WTC11 (cell line): ENCODE data around the gene RUNX1.

Experiments used
- CREB1 ChIP-seq: sonication (generic); formaldehyde crosslinking; IDR thresholded peaks from 2 replicates; pipeline ENCODE4 v1.8.0; 2023; ENCODE audit warnings: mild to moderate bottlenecking, missing genetic modification reagents
- CTCF ChIP-seq: fragments of 200-600 bp; IDR thresholded peaks from 2 replicates; pipeline ENCODE4 v1.8.0; 2022; ENCODE audit warnings: antibody characterized with exemption
- ESRRA ChIP-seq: sonication (generic); formaldehyde crosslinking; IDR thresholded peaks from 2 replicates; pipeline ENCODE4 v1.8.1; 2022; ENCODE audit warnings: mild to moderate bottlenecking, missing genetic modification reagents, borderline replicate concordance
- MAX ChIP-seq: sonication (generic); formaldehyde crosslinking; IDR thresholded peaks from 2 replicates; pipeline ENCODE4 v1.8.0; 2022; ENCODE audit warnings: mild to moderate bottlenecking, missing genetic modification reagents
- PRDM15 ChIP-seq: sonication (generic); formaldehyde crosslinking; IDR thresholded peaks from 2 replicates; pipeline ENCODE4 v1.8.0; 2022; ENCODE audit warnings: missing genetic modification reagents
- RELA ChIP-seq: sonication (generic); formaldehyde crosslinking; IDR thresholded peaks from 2 replicates; pipeline ENCODE4 v1.8.1; 2022; ENCODE audit warnings: missing genetic modification reagents, mild to moderate bottlenecking, borderline replicate concordance
- SP1 ChIP-seq: sonication (generic); formaldehyde crosslinking; conservative IDR thresholded peaks from 2 replicates; pipeline ENCODE4 v1.8.1; 2022; ENCODE audit warnings: missing genetic modification reagents
- TP53 ChIP-seq: sonication (generic); formaldehyde crosslinking; IDR thresholded peaks from 2 replicates; pipeline ENCODE4 v1.8.1; 2023; ENCODE audit warnings: mild to moderate bottlenecking, missing genetic modification reagents
- USF2 ChIP-seq: sonication (generic); formaldehyde crosslinking; IDR thresholded peaks from 2 replicates; pipeline ENCODE4 v1.8.1; 2023; ENCODE audit warnings: mild to moderate bottlenecking, missing genetic modification reagents, moderate library complexity
- ZNF219 ChIP-seq: sonication (generic); formaldehyde crosslinking; IDR thresholded peaks from 2 replicates; pipeline ENCODE4 v1.8.0; 2023; ENCODE audit warnings: missing genetic modification reagents, mild to moderate bottlenecking, borderline replicate concordance
- TF ChIP-seq, protein P1 (sequence below): sonication (generic); formaldehyde crosslinking; IDR thresholded peaks from 2 replicates; pipeline ENCODE4 v1.8.1; 2022; ENCODE audit warnings: low read depth, missing genetic modification reagents, borderline replicate concordance
- TF ChIP-seq, protein P2 (sequence below): sonication (generic); formaldehyde crosslinking; IDR thresholded peaks from 2 replicates; pipeline ENCODE4 v1.8.0; 2022; ENCODE audit warnings: mild to moderate bottlenecking, missing genetic modification reagents
- TF ChIP-seq, protein P3 (sequence below): sonication (generic); formaldehyde crosslinking; IDR thresholded peaks from 2 replicates; pipeline ENCODE4 v1.8.0; 2023; ENCODE audit warnings: missing genetic modification reagents, mild to moderate bottlenecking, borderline replicate concordance
- TF ChIP-seq, protein P4 (sequence below): sonication (generic); formaldehyde crosslinking; IDR thresholded peaks from 2 replicates; pipeline ENCODE4 v1.8.1; 2023; ENCODE audit warnings: mild to moderate bottlenecking, missing genetic modification reagents

GRCh38 chr21:35005077-35005476, 44.0 kb downstream of the RUNX1 start:
- no peak for TF ChIP-seq ZNF219 (CRISPR knock-in tag)
- no peak for TF ChIP-seq PRDM15 (CRISPR knock-in tag)
- TF ChIP-seq ESRRA (CRISPR knock-in tag), result no peak
- TF ChIP-seq, protein P1, sequence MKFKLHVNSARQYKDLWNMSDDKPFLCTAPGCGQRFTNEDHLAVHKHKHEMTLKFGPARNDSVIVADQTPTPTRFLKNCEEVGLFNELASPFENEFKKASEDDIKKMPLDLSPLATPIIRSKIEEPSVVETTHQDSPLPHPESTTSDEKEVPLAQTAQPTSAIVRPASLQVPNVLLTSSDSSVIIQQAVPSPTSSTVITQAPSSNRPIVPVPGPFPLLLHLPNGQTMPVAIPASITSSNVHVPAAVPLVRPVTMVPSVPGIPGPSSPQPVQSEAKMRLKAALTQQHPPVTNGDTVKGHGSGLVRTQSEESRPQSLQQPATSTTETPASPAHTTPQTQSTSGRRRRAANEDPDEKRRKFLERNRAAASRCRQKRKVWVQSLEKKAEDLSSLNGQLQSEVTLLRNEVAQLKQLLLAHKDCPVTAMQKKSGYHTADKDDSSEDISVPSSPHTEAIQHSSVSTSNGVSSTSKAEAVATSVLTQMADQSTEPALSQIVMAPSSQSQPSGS (CRISPR knock-in tag), result no peak
- TF ChIP-seq CTCF, result no peak
- no peak for TF ChIP-seq USF2 (CRISPR knock-in tag)
- TF ChIP-seq MAX (CRISPR knock-in tag), result no peak
- TF ChIP-seq, protein P2, sequence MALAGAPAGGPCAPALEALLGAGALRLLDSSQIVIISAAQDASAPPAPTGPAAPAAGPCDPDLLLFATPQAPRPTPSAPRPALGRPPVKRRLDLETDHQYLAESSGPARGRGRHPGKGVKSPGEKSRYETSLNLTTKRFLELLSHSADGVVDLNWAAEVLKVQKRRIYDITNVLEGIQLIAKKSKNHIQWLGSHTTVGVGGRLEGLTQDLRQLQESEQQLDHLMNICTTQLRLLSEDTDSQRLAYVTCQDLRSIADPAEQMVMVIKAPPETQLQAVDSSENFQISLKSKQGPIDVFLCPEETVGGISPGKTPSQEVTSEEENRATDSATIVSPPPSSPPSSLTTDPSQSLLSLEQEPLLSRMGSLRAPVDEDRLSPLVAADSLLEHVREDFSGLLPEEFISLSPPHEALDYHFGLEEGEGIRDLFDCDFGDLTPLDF (CRISPR knock-in tag), result no peak
- TF ChIP-seq RELA (CRISPR knock-in tag), result no peak
- no peak for TF ChIP-seq CREB1
- TF ChIP-seq, protein P3, sequence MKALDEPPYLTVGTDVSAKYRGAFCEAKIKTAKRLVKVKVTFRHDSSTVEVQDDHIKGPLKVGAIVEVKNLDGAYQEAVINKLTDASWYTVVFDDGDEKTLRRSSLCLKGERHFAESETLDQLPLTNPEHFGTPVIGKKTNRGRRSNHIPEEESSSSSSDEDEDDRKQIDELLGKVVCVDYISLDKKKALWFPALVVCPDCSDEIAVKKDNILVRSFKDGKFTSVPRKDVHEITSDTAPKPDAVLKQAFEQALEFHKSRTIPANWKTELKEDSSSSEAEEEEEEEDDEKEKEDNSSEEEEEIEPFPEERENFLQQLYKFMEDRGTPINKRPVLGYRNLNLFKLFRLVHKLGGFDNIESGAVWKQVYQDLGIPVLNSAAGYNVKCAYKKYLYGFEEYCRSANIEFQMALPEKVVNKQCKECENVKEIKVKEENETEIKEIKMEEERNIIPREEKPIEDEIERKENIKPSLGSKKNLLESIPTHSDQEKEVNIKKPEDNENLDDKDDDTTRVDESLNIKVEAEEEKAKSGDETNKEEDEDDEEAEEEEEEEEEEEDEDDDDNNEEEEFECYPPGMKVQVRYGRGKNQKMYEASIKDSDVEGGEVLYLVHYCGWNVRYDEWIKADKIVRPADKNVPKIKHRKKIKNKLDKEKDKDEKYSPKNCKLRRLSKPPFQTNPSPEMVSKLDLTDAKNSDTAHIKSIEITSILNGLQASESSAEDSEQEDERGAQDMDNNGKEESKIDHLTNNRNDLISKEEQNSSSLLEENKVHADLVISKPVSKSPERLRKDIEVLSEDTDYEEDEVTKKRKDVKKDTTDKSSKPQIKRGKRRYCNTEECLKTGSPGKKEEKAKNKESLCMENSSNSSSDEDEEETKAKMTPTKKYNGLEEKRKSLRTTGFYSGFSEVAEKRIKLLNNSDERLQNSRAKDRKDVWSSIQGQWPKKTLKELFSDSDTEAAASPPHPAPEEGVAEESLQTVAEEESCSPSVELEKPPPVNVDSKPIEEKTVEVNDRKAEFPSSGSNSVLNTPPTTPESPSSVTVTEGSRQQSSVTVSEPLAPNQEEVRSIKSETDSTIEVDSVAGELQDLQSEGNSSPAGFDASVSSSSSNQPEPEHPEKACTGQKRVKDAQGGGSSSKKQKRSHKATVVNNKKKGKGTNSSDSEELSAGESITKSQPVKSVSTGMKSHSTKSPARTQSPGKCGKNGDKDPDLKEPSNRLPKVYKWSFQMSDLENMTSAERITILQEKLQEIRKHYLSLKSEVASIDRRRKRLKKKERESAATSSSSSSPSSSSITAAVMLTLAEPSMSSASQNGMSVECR (CRISPR knock-in tag), result no peak
- TF ChIP-seq, protein P4, sequence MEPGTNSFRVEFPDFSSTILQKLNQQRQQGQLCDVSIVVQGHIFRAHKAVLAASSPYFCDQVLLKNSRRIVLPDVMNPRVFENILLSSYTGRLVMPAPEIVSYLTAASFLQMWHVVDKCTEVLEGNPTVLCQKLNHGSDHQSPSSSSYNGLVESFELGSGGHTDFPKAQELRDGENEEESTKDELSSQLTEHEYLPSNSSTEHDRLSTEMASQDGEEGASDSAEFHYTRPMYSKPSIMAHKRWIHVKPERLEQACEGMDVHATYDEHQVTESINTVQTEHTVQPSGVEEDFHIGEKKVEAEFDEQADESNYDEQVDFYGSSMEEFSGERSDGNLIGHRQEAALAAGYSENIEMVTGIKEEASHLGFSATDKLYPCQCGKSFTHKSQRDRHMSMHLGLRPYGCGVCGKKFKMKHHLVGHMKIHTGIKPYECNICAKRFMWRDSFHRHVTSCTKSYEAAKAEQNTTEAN (CRISPR knock-in tag), result no peak
- no peak for TF ChIP-seq TP53 (CRISPR knock-in tag)
- no peak for TF ChIP-seq SP1 (CRISPR knock-in tag)
